Cardiac ventricle fibroblast (primary cell): Measurements from ENCODE around the gene CHD3. TPM values are rescaled to one million over a fixed set of nuclear protein-coding genes. Genes with fewer than 3 reads are reported as not detected.

Experiments
- total RNA-seq: library from RNA; depleted of rRNA; stranded (reverse); fragments of >200 nt; gene quantifications from 2 replicates; pipeline ENCODE4 v1.2.3, GENCODE V29; 2015

The CHD3 gene
- 56.3 and 66.2 TPM in 2 replicates for total RNA-seq

DNA sequence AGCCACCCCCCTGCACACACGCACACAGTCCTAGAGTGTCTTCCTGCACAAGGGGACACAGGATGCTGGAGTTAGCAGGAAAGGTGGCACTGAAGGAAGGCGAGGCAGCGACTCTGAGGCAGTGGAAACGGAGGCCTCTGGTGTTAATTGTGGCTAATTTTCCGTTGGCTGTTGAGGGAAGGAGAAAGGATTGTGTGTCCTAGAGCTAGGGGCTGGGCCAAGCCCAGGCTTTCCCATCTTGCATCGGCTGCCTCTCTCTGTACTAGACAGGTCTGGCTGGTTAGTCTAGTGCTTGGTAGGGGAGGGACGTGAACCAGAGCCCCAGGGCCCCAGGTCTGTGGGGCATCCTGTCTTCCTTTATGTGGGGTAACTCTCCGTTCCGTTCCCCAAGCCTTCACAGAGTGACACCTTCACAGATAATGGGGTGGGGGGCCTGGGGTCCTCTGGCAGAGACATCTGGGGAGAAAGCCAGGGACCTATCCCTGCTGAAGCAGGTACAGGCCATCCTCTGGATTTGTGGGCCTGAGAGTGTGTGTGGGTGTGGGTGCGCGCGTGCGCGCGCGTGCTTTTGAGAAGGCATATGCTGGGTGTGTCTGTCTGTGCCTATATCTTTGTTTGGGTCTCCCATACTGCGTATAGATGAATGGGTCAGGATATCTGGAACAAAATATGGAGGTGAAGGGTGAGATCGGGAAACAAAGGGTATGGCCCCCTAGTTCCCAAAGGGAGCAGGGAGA, at the start of gene CHD3:
TSS of gene CHD3 (plus strand) at position 606 of the 737 bp plus-strand sequence. CDS start 212 bp downstream, outside the sequence.

DNA sequence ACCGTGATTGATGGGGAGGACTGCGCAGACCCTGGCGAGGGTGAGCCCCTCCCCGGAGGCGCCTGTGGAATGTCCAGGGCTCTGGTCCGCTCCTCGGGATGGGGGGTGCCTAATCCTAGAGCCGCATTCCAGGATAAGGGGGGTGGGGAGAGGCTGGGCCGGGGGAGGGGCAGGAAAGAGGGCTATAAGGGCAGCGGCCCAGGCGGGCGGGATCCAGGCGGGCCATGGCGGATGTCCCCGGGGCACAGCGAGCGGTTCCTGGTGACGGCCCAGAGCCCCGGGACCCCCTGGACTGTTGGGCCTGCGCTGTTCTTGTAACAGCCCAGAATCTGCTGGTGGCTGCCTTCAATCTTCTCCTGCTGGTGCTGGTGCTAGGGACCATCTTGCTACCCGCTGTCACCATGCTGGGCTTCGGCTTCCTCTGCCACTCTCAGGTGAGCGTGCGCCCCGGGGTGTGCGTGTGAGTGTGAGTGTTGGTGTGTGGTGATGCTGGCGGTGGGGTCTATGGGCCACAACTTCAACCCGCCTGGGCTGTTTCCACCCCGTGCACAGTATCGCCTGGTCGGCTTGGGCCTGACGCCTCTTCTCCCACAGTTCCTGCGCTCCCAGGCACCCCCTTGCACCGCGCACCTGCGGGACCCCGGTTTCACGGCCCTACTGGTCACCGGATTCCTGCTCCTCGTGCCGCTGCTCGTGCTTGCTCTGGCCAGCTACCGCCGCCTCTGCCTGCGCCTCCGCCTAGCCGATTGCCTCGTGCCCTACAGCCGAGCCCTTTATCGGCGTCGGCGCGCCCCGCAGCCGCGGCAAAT, 33.5 kb upstream of the CHD3 start, which contains the start of gene TMEM88:
TSS of gene TMEM88 (plus strand) at position 216 of the 809 bp plus-strand sequence. CDS start at position 225, 9 bp downstream.

DNA sequence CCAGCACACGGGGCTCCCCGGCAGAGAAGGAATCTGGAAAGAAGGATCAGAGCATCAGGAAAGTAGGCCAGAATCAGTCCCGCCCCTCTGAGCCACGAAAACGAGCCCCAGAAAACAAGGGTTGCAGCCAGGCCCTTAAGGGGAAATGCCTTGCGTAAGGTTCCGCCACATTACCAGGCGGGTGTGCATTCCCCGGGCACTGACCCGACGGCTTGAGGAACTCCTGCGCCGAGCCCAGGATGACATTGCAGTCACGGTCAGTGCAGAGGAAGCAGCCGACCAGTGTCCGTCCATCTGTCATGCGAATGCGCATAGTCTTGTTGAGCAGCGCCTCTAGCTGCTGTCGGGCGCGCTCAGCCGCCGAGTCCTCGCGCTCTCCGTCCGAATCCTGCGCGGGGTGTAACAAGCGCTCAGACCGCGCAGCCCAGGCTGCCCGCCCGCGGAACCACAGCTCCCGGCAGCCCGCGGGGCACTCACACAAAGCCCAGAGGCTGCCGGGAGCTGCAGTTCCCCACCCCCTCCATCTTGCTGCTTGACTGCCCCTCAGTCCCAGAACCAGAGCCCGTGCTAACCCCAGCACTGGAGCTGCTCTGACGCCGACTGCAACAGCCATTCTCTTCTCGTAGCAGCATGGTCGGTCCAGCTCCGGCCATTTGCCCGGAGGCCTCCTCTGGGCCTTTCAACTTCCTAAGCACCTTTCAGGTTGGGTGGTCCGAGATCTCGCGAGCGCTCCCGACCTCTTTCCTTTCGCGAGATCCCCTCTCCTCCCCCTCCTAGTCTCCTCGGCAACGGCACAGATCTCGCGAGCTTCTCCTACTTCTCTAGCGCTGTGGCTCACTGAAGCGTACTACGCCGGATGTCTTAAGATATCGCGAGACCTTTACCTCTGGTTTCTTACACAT, 31.5 kb upstream of the CHD3 start, which contains the start of gene NAA38:
TSS of gene NAA38 (minus strand) at position 749 of the 902 bp plus-strand sequence. CDS start at position 653, 96 bp downstream.

DNA sequence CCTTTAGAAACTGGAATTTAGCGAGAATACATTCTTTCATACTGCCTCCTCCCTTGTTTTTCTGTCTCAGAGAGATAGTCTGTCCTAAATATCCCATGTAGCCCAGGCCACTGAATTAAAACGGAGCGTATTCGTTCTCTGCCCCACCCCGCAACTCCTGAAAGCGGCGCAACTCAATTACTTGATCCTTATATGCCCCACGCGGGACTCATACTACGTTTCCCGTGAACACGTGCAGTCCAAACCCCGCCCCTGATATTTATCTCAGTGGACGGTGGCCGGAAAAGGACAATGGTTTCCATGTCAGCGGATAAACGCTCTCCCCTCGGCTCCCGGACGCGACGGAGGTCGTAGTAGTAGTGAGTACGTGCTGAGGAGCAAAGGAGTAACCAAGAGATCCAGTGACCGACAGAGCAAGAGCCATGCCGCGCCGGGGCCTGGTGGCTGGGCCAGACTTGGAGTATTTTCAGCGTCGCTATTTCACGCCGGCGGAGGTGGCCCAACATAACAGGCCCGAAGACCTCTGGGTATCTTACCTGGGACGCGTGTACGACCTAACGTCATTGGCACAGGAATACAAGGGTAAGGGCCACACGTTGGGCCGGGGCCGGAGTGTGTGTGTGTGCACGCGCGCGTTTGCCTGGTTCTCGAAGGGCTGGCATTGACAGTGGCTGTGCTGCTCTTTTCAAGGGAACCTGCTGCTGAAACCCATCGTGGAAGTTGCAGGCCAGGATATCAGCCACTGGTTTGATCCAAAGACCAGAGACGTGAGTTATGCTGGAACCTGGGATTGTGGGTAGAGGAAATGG, 30.7 kb upstream of the CHD3 start, which contains the start of gene CYB5D1:
TSS of gene CYB5D1 (plus strand) at position 291 of the 809 bp plus-strand sequence. CDS start at position 423, 132 bp downstream.

DNA sequence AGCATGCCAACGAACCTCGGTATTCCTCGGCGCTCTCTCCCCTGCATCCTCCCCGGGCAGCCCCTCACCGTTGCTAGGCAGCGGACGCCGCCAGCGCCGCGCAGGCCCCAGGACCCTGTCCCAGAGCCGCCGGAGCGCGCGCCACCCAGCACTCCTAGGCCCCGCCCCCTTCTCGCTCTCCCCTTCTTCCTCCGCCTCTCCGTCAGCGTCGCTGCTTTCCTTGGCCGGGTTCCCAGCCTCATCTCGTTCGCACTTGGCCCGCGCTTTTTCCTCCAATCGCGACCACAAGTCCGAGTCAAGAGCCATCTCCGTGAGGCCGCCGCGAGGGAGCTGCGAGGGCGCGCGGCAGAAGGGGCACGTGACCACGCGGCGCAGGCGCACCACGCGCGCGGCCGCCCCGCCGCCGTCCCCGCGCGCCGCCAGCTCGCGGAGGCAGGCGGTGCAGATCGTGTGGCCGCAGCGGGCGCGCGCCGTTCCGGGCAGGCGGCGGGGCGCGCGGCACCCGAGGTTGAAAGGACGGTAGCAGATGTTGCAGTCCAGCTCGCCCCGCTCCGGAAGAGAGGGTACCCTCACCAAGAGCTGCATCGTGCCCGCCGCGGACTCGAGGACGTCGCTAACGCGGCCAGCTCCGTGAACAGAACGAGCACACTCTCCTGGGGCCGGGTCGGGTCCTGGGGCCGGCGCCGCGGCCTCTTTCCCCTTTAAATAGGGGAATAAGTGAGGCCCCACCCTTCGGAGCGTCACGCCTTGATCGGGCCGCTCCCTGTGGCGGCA, 27.2 kb downstream of the CHD3 start, which contains the start of gene RNF227:
TSS of gene RNF227 (minus strand) at position 679 of the 774 bp plus-strand sequence. CDS start at position 585, 94 bp downstream.

DNA sequence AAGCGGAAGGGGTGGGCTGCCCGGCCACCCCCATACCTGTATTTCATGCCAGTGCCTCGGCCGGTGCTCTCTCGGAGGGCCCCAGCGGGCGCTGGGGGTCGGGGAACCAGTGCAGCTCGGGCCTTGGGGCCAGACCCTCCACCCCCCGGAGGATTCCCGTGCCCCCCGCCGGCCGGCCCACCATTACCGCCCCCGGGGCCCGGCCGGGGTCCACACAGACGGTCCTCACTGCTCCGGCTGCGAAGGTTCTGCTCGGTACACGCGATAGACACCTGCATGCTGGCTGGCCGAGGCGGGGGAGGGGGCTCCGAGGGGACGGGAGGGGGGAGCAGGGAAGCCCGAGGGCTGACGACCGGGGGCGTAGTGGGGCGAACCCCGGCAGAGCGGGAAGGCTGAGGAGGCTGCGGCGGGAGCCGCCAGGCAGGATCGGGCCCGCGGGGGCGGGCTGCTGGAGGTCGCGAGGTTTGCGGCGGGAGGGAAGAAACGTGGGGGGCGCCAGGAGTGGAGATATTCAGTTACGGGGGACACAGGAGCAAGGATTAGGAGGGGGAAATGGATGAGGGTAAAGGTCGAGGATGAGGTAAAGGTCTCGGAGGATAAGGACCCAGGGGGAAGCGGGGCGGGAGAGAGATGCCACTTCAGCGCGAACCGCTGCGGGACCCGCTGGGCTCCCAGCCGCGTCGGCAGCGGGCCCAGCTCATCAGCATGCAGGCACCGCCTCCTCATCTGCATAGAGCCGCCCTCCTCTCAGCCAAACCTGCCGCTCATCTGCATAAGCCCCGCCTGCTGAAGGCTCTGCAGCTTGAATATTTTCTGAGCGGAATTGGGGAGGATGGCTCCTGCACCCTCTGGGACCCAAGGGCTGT, 40.8 kb downstream of the CHD3 start, which contains the start of gene KCNAB3:
TSS of gene KCNAB3 (minus strand) at position 699 of the 866 bp plus-strand sequence. CDS start at position 278, 421 bp downstream.

DNA sequence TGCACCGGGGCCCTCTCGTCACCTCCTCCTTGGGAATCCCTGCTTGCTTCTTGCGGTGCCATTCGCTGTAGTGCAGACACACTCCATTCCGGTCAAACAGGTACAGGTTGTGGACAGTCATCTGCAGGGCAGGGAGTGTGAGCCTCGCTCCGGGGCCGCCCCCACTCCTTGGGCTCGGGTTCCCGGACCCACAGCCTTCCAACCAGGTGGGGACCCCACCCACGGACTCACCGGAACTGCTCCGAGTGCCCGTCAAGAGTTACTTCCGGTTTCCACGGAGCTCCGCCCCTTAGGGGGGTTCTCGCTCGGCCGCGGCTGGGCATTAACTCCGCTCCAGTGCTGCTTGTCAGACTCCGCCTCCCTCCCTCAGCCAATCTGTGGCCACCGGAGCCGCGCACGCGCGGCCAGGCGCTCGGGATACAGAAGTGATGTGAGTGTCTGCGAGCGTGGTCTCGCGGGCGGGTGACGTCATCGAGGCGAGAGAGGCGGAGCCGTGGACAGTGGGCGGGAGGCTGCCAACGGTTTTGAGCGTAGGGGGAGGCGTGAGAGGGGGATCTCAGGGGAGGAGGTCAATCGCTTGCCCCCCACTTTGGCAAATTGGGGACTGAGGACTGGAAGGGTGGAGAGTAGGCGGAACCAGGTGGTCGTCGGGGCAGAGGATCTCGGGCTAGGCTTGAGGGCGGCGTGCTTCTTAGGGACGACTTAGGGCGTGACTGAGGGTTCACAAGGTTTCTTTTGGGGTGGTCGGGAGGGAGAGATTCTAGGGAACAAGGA, 43.3 kb downstream of the CHD3 start, which contains the start of the genes CNTROB and TRAPPC1:
TSS of gene CNTROB (plus strand) at position 498 of the 774 bp plus-strand sequence. CDS start 874 bp downstream, outside the sequence.
TSS of gene TRAPPC1 (minus strand) at position 238 of the 774 bp plus-strand sequence. CDS start at position 121, 117 bp downstream.

Other genes with a start within 250 kb of the CHD3 start
- 0.10 and 0.12 TPM in 2 replicates for gene ATP1B2, start 237.9 kb upstream of the CHD3 start, total RNA-seq
- 33.1 and 47.9 TPM in 2 replicates for gene TP53, start 201.3 kb upstream of the CHD3 start, total RNA-seq
- 4.1 and 4.9 TPM in 2 replicates for gene WRAP53, start 200.3 kb upstream of the CHD3 start, total RNA-seq
- 7.0 and 8.4 TPM in 2 replicates for gene EFNB3, start 183.6 kb upstream of the CHD3 start, total RNA-seq
- gene DNAH2, start 171.0 kb upstream of the CHD3 start, total RNA-seq = 1.2 TPM in 2 replicates
- gene KDM6B, start 54.6 kb upstream of the CHD3 start, total RNA-seq = 8.2 and 9.7 TPM in 2 replicates
- gene TMEM88, start 33.7 kb upstream of the CHD3 start, total RNA-seq = 1.5 TPM in 1 of 2 replicates, not detected in the other
- 52.0 and 64.5 TPM in 2 replicates for gene NAA38, start 31.2 kb upstream of the CHD3 start, total RNA-seq
- 7.6 and 8.1 TPM in 2 replicates for gene CYB5D1, start 30.8 kb upstream of the CHD3 start, total RNA-seq
- 1.1 and 2.6 TPM in 2 replicates for gene RNF227, start 27.5 kb downstream of the CHD3 start, total RNA-seq
- 0.44 and 1.9 TPM in 2 replicates for gene KCNAB3, start 41.1 kb downstream of the CHD3 start, total RNA-seq
- 48.2 and 48.4 TPM in 2 replicates for gene TRAPPC1, start 43.2 kb downstream of the CHD3 start, total RNA-seq
- gene CNTROB, start 43.4 kb downstream of the CHD3 start, total RNA-seq = 9.9 and 12.3 TPM in 2 replicates
- gene GUCY2D, start 113.8 kb downstream of the CHD3 start, total RNA-seq = not detected in 2 replicates
- gene ALOX15B, start 150.3 kb downstream of the CHD3 start, total RNA-seq = 0.50 and 0.83 TPM in 2 replicates
- not detected in 2 replicates for gene ALOX12B, start 198.9 kb downstream of the CHD3 start, total RNA-seq
- not detected in 2 replicates for gene ALOXE3, start 229.7 kb downstream of the CHD3 start, total RNA-seq
- not detected in 2 replicates for gene HES7, start 235.3 kb downstream of the CHD3 start, total RNA-seq